Loucy (cell line): Measurements from ENCODE around the gene HOXA5.

Source experiments
- H2AFZ ChIP-seq: fragments of 200-600 bp; sonication (generic); 2 replicates; pipeline ENCODE4 v1.6.0; 2016; ENCODE audit warnings: antibody characterized with exemption, mild to moderate bottlenecking, low read length, moderate library complexity
- H3F3A ChIP-seq: fragments of 200-600 bp; 2 replicates; pipeline ENCODE4 v1.6.0; 2016; ENCODE audit warnings: antibody characterized with exemption, low read depth, mild to moderate bottlenecking
- H3K27me3 ChIP-seq: fragments of 200-600 bp; sonication (generic); 2 replicates; pipeline ENCODE4 v1.6.1; 2014; ENCODE audit warnings: low read length, mild to moderate bottlenecking; ENCODE audit not compliant: insufficient read depth, poor library complexity, severe bottlenecking
- H3K36me3 ChIP-seq: fragments of 200-600 bp; sonication (generic); 2 replicates; pipeline ENCODE4 v1.6.1; 2016; ENCODE audit warnings: low read length; ENCODE audit not compliant: insufficient read depth
- H3K4me1 ChIP-seq: fragments of 200-600 bp; sonication (generic); 2 replicates; pipeline ENCODE4 v1.5.1; 2014; ENCODE audit warnings: low read length, mild to moderate bottlenecking; ENCODE audit not compliant: insufficient read depth, poor library complexity, severe bottlenecking
- H3K4me2 ChIP-seq: fragments of 200-600 bp; sonication (generic); 2 replicates; pipeline ENCODE4 v1.6.0; 2014; ENCODE audit warnings: antibody characterized with exemption, low read length, low read depth, mild to moderate bottlenecking; ENCODE audit not compliant: poor library complexity, severe bottlenecking
- H3K4me3 ChIP-seq: fragments of 200-600 bp; sonication (generic); 2 replicates; pipeline ENCODE4 v1.5.1; 2014; ENCODE audit warnings: low read length, mild to moderate bottlenecking, mixed read lengths; ENCODE audit not compliant: poor library complexity, severe bottlenecking
- H3K79me2 ChIP-seq: fragments of 200-600 bp; sonication (generic); 2 replicates; pipeline ENCODE4 v1.6.1; 2014; ENCODE audit warnings: low read length; ENCODE audit not compliant: insufficient read depth
- H3K9ac ChIP-seq: fragments of 200-600 bp; sonication (generic); 2 replicates; pipeline ENCODE4 v1.6.0; 2014; ENCODE audit warnings: mild to moderate bottlenecking, low read depth, low read length, moderate library complexity; ENCODE audit not compliant: poor library complexity, severe bottlenecking
- H3K9me2 ChIP-seq: fragments of 200-600 bp; sonication (generic); replicated peaks from 2 replicates; pipeline ENCODE4 v1.6.1; 2016; ENCODE audit warnings: low read depth, low read length, mixed read lengths
- H3K9me3 ChIP-seq: fragments of 200-600 bp; sonication (generic); 2 replicates; pipeline ENCODE4 v1.6.1; 2014; ENCODE audit warnings: mild to moderate bottlenecking, antibody characterized with exemption, low read length, low read depth; ENCODE audit not compliant: insufficient read depth
- H4K20me1 ChIP-seq: fragments of 200-600 bp; sonication (generic); 2 replicates; pipeline ENCODE4 v1.6.0; 2014; ENCODE audit warnings: antibody characterized with exemption, low read length, mild to moderate bottlenecking; ENCODE audit not compliant: insufficient read depth, poor library complexity, severe bottlenecking
- CTCF ChIP-seq: fragments of 200-600 bp; sonication (generic); conservative IDR thresholded peaks from 2 replicates; pipeline ENCODE4 v1.5.1; 2014; ENCODE audit warnings: mild to moderate bottlenecking, antibody characterized with exemption, low read length
- EZH2phosphoT487 ChIP-seq: fragments of 200-600 bp; IDR thresholded peaks from 2 replicates; pipeline ENCODE4 v1.6.1; 2018; ENCODE audit warnings: antibody characterized with exemption, mild to moderate bottlenecking, moderate library complexity, borderline replicate concordance

Gene HOXA5

GRCh38 chr7:27098578-27099451, 44.7 kb downstream of the HOXA5 start:
- H3K9me3 ChIP-seq, result no peaks in the 10 kb centered on the region
- H3K9me2 ChIP-seq, result no peaks in the 10 kb centered on the region
- TF ChIP-seq CTCF, result no peak
- TF ChIP-seq EZH2phosphoT487, result no peak
- peaks cover 37% of the 10 kb centered on the region for H3K4me1 ChIP-seq
- H3K4me3 ChIP-seq, result peak overlapping the region; percentile 88
- H3K36me3 ChIP-seq, result peaks cover 4% of the 10 kb centered on the region; the same call in 1 of the 2 replicates
- H4K20me1 ChIP-seq, result peaks cover 17% of the 10 kb centered on the region
- no peaks in the 10 kb centered on the region for H3K27me3 ChIP-seq
- no peaks in the 10 kb centered on the region for H3F3A ChIP-seq
- peak overlapping the region; percentile 87 for H3K9ac ChIP-seq
- H3K79me2 ChIP-seq, result peaks cover 95% of the 10 kb centered on the region
- peak overlapping the region; percentile 95 for H3K4me2 ChIP-seq
- H2AFZ ChIP-seq, result no peak overlapping the region

- peak overlapping the region; percentile 88 for H3K4me3 ChIP-seq
- no peaks in the 10 kb centered on the region for H3F3A ChIP-seq
- TF ChIP-seq CTCF (no peak), EZH2phosphoT487 (no peak)
- peak overlapping the region; percentile 95 for H3K4me2 ChIP-seq
- H3K9me2 ChIP-seq, result no peaks in the 10 kb centered on the region
- peak overlapping the region; percentile 87 for H3K9ac ChIP-seq
- no peaks in the 10 kb centered on the region for H3K27me3 ChIP-seq
- no peaks in the 10 kb centered on the region for H3K9me3 ChIP-seq
- H3K36me3 ChIP-seq, result no peaks in the 10 kb centered on the region
- H3K4me1 ChIP-seq, result peaks cover 42% of the 10 kb centered on the region
- peaks cover 17% of the 10 kb centered on the region for H4K20me1 ChIP-seq
- peaks cover 88% of the 10 kb centered on the region for H3K79me2 ChIP-seq
- H2AFZ ChIP-seq, result no peak overlapping the region
Observed at GRCh38 chr7:27097686-27098577, 45.5 kb downstream of the HOXA5 start.

GRCh38 chr7:27096768-27097514, 46.5 kb downstream of the HOXA5 start:
- no peak for TF ChIP-seq CTCF
- no peak for TF ChIP-seq EZH2phosphoT487
- H3K4me1 ChIP-seq, result peaks cover 49% of the 10 kb centered on the region
- no peaks in the 10 kb centered on the region for H3K9me3 ChIP-seq
- no peaks in the 10 kb centered on the region for H3F3A ChIP-seq
- H4K20me1 ChIP-seq, result peaks cover 17% of the 10 kb centered on the region
- H3K9ac ChIP-seq, result peak overlapping the region; percentile 87
- H3K79me2 ChIP-seq, result peaks cover 78% of the 10 kb centered on the region
- H3K27me3 ChIP-seq, result no peaks in the 10 kb centered on the region
- peak overlapping the region; percentile 95 for H3K4me2 ChIP-seq
- peak overlapping the region; percentile 75 for H2AFZ ChIP-seq
- H3K4me3 ChIP-seq, result peak overlapping the region; percentile 88
- no peaks in the 10 kb centered on the region for H3K9me2 ChIP-seq
- H3K36me3 ChIP-seq, result no peaks in the 10 kb centered on the region
